ENCODE measurements around the gene COL15A1. TPM values are rescaled to one million over a fixed set of nuclear protein-coding genes. Genes with fewer than 3 reads are reported as not detected.

COL15A1 gene
- total RNA-seq, 1 experiment from 2014 or later: 0.04 TPM

DNA sequence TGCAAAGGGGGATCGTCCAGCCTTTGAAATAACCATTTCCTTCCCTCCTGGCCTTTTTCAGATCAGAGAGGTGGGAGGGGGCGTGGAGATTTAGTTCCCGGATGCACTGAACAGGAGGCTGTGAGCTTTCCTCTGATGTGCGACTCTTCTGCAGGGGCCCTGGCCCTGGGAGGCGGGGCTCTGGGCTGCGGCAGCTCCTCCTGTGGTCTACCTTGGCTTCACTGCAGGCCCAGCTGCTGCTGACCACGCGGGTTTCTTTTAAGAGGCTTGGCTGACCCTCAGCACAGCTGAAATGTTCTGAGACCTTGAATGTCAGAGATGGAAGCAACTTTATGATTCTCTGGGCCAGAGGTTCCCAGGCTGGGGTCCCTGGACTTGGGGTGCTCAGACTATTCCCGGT is 27.0 kb upstream of the COL15A1 start:
- no TSS peak for BruUV-seq (replicated peaks)
- Histone ChIP-seq H3K9me3 (ENCODE audit: low read depth, low read length, poor library complexity, severe bottlenecking) (no peaks in the 10 kb centered on the region), H3K4me3 (ENCODE audit: low read depth, low read length, poor library complexity, severe bottlenecking) (no peak overlapping the region), H3K36me3 (ENCODE audit: insufficient read depth, low read length, poor library complexity, severe bottlenecking) (no peaks in the 10 kb centered on the region), H3K27me3 (replicated peaks; ENCODE audit: insufficient read depth, low read depth, low read length, poor library complexity) (no peaks in the 10 kb centered on the region), H3K27ac (ENCODE audit: low read depth, low read length, poor library complexity, severe bottlenecking) (no peak overlapping the region), H3K4me1 (ENCODE audit: insufficient read depth, low read length, poor library complexity, severe bottlenecking) (no peaks in the 10 kb centered on the region)
- TF ChIP-seq CTCF (conservative IDR thresholded peaks at IDR 0.05; ENCODE audit: low read depth, low read length) (no peak), EZH2 (IDR thresholded peaks at IDR 0.05; ENCODE audit: borderline replicate concordance, low read depth, low read length, poor library complexity, severe bottlenecking) (no peak)
- POLR2A ChIA-PET (ENCODE audit: low non-redundant PET): no interaction called here
- intact Hi-C loops (cut with micrococcal nuclease; ENCODE audit: unreplicated experiment): no loop called here
- DNase-seq (ENCODE audit: low spot score): no peak
- CTCF ChIA-PET: no interaction called here

GRCh38 chr9:98917746-98918487 is 25.8 kb upstream of the COL15A1 start:
- DNase-seq (ENCODE audit: low spot score): no peak
- TF ChIP-seq EZH2 (IDR thresholded peaks at IDR 0.05; ENCODE audit: borderline replicate concordance, low read depth, low read length, poor library complexity, severe bottlenecking) (no peak), CTCF (conservative IDR thresholded peaks at IDR 0.05; ENCODE audit: low read depth, low read length) (no peak)
- no peaks in the 10 kb centered on the region for H3K27me3 ChIP-seq (replicated peaks; ENCODE audit: insufficient read depth, low read depth, low read length, poor library complexity)
- intact Hi-C loops (cut with micrococcal nuclease; ENCODE audit: unreplicated experiment): no loop called here
- no peaks in the 10 kb centered on the region for H3K36me3 ChIP-seq (ENCODE audit: insufficient read depth, low read length, poor library complexity, severe bottlenecking)
- POLR2A ChIA-PET (ENCODE audit: low non-redundant PET): no interaction called here
- no TSS peak for BruUV-seq (replicated peaks)
- H3K27ac ChIP-seq (ENCODE audit: low read depth, low read length, poor library complexity, severe bottlenecking): no peak overlapping the region
- no peaks in the 10 kb centered on the region for H3K4me1 ChIP-seq (ENCODE audit: insufficient read depth, low read length, poor library complexity, severe bottlenecking)
- H3K9me3 ChIP-seq (ENCODE audit: low read depth, low read length, poor library complexity, severe bottlenecking): no peaks in the 10 kb centered on the region
- H3K4me3 ChIP-seq (ENCODE audit: low read depth, low read length, poor library complexity, severe bottlenecking): no peak overlapping the region
- CTCF ChIA-PET: no interaction called here

GRCh38 chr9:98921732-98922131 is 22.0 kb upstream of the COL15A1 start:
- no TSS peak for BruUV-seq (replicated peaks)
- H3K27ac ChIP-seq (ENCODE audit: low read depth, low read length, poor library complexity, severe bottlenecking): no peak overlapping the region
- intact Hi-C loops (cut with micrococcal nuclease; ENCODE audit: unreplicated experiment): no loop called here
- ChIA-PET CTCF (no interaction called here), POLR2A (ENCODE audit: low non-redundant PET) (no interaction called here)
- DNase-seq (ENCODE audit: low spot score): no peak
- TF ChIP-seq CTCF (conservative IDR thresholded peaks at IDR 0.05; ENCODE audit: low read depth, low read length): no peak
- TF ChIP-seq EZH2 (IDR thresholded peaks at IDR 0.05; ENCODE audit: borderline replicate concordance, low read depth, low read length, poor library complexity, severe bottlenecking): no peak
- H3K36me3 ChIP-seq (ENCODE audit: insufficient read depth, low read length, poor library complexity, severe bottlenecking): no peaks in the 10 kb centered on the region
- H3K4me3 ChIP-seq (ENCODE audit: low read depth, low read length, poor library complexity, severe bottlenecking): no peak overlapping the region
- no peaks in the 10 kb centered on the region for H3K27me3 ChIP-seq (replicated peaks; ENCODE audit: insufficient read depth, low read depth, low read length, poor library complexity)
- H3K9me3 ChIP-seq (ENCODE audit: low read depth, low read length, poor library complexity, severe bottlenecking): no peaks in the 10 kb centered on the region
- no peaks in the 10 kb centered on the region for H3K4me1 ChIP-seq (ENCODE audit: insufficient read depth, low read length, poor library complexity, severe bottlenecking)

All from A673 (cell line).